ENCODE data around the gene CCDC38.
"Not testable (repeated sequence)": the region's sequence is repeated elsewhere in the genome, so short reads cannot be mapped to it uniquely, and the experiment has no call there.

CCDC38 gene

GRCh38 chr12:95882873-95883272 lies 59.5 kb downstream of the CCDC38 start:
- DNase-seq (ENCODE audit: low read depth in 2 of 2) = no peak

DNA sequence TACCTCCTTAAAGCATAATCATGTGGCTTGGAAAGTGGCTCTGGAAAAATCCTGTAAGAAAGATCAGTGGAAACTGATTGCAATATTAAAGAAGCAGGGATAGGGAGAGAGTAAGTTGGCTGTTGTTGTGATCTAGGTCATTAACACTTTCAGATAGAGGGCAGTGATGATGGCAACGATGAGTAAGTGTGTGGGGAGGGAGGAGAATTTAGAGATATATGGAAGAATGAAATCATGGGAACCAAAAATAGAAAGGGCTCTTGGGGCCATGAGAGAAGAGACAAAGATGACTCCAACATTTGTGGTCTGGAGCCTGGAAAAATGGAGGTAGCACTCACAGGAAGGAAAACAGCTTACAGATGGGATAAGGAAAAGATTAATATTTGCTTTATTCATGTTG lies 60.3 kb downstream of the CCDC38 start:
- DNase-seq (ENCODE audit: low read depth in 2 of 2) = no peak

- DNase-seq (ENCODE audit: low read depth in 2 of 2) = no peak
Observed at GRCh38 chr12:95881331-95881955, 61.0 kb downstream of the CCDC38 start.

- DNase-seq (ENCODE audit: low read depth in 2 of 2) = no peak
Observed at GRCh38 chr12:95880895-95881294, 61.5 kb downstream of the CCDC38 start.

DNA sequence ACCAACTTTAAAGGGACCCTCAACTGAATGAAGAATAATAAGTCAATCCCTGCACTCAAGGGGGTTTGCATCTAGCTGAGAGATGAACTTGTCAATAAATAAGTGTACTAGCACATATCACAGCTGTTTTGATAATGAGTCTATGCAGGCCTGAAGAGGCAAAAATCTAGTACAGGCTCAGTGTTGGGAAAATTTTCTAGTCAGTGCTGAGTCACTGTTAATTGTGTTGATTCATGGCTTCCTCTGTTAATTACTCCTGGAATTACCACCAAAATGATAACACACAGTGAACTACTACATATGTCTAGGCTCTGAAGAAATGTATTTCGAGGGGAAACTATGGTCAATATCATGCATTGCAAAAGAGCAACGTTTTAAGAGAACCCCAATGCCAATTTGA lies 64.8 kb downstream of the CCDC38 start:
- no peak for DNase-seq (ENCODE audit: low read depth in 2 of 2)

- no peak for DNase-seq (ENCODE audit: low read depth in 2 of 2)
Observed at GRCh38 chr12:95874452-95874851, 68.0 kb downstream of the CCDC38 start.

- DNase-seq (ENCODE audit: low read depth in 2 of 2) = no peak
Observed at GRCh38 chr12:95870897-95871296, 71.5 kb downstream of the CCDC38 start.

DNA sequence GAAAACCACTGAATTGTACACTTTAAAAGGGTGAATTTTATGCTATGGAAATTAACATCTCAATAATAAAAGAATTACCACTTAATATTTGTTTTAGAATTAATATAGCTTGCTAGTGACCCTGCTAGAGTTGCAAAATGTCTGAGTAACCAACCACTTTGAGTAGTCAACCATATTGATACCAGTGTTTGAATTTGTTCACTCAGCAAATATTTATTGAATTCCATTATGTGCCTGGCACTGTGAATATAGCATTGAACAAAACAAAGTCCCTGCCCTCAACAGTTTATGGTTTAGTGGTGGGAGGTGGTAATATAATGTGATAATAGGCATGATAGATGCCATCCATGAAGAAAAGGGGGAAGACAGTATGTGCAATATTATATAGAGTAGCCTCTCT lies 79.1 kb downstream of the CCDC38 start:
- DNase-seq (ENCODE audit: low read depth in 2 of 2) = no peak

GRCh38 chr12:95862038-95862437 lies 80.4 kb downstream of the CCDC38 start:
- DNase-seq (ENCODE audit: low read depth in 2 of 2) = no peak

DNA sequence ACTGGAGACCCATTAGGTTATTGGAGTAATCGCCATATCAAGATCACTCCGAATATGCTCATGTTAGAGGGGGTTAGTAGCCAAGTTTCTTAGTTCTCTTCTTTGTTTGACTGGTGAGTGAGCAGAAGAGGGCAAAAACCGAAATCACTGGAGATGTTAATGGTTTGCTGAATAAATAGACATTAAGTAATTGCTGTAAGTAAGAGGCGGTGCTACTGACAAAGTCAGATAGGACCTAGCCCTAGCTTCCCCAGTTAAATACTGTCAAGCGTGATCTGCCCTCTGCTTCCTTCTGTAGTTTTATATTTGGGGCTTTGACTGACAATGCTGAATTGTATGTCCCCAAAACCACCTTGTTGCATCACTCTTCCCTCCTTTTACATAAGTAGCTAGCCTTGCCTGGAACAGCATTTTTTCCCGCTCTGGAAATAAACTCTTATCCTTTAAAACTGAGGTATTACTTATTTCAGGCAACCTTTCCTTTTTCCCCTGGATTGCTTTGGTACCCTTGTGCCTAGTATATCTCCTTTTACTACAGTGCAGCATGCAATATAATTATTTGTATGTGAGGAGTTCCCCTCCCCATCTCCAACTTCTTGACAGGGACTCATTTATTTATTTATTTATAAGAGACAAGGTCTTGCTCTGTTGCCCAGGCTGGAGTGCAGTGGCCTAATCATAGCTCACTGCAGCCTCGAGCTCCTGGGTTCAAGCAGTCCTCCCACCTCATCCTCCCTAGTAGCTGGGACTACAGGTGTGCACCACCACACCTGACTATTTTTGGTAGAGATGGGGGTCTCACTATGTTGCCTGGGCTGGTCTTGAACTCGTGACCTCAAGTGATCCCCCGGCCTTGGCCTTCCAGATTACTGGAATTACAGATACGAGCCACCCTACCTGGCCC lies 82.2 kb downstream of the CCDC38 start:
- no peak for DNase-seq (ENCODE audit: low read depth in 2 of 2)

DNA sequence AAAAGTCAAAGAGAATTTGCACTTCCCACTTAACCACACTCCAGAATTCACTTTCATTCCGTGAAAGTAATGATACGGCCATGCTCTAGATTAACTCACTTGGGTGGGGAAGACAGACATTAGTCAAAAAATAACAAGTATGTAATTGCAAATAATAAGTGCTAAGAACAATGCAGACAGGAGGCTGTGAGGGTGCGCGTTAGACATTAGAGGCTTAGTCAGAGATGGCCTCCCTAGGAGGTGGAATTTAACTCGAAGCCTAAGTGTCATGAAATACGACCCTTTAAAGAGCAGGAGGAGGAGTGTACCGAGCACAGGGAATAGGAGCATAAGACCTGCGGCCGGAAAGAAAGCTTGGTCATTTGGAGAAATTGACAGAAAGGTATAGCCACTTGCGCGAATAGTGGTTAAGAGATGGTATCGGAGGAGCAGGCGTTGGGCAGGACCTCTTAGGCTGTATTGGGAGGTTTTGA lies 83.0 kb downstream of the CCDC38 start:
- no peak for DNase-seq (ENCODE audit: low read depth in 2 of 2)

- peak; percentile 88 to 89 for DNase-seq (ENCODE audit: low read depth in 2 of 2)
Observed at GRCh38 chr12:95858451-95859343, 83.7 kb downstream of the CCDC38 start, which contains the start of gene SNRPF. Gene SNRPF (plus strand): TSS chr12:95858952. CDS start chr12:95859074, 122 bp downstream.

GRCh38 chr12:95857799-95858198 lies 84.6 kb downstream of the CCDC38 start:
- no peak for DNase-seq (ENCODE audit: low read depth in 2 of 2)

DNA sequence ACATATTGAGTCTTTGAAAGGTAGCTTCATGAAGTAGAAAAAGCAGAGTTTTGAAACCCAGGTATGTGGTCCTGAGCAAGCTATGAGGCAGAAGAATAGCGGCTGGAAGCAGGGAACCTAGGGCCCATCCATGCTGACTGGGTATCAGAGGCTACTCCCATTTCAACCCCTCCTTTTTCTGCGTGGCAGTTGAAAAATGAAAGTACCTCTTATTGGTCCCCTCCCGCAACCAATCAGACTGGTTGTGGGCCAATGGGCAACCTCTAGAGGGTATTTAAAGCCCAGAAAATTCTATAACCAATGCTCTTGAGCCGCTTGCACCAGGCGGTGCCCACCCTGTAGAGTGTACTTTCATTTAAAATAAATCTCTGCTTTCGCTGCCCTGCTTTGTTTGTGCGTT lies 85.3 kb downstream of the CCDC38 start:
- DNase-seq (ENCODE audit: low read depth in 2 of 2) = no peak

GRCh38 chr12:95852133-95852532 lies 90.3 kb downstream of the CCDC38 start:
- DNase-seq (ENCODE audit: low read depth in 2 of 2) = no peak

DNA sequence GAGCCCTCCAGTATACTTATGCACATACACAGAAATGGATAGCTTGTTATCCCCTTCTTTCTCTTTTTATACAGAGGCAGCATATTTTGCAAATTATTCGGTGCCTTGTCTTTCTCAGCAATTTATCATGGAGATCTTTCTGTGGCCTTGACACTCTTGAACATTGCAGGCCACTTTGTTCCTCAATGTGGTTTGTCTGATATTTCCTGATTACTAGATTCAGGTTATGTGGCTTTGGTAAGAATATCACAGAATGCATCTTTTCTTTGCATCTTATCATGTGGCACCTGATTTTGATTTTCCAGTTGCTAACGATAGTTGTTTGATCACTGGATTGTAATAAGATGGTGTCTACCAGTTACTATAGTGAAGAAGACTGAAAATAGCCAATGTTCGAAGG lies 90.8 kb downstream of the CCDC38 start:
- DNase-seq (ENCODE audit: low read depth in 2 of 2) = no peak

DNA sequence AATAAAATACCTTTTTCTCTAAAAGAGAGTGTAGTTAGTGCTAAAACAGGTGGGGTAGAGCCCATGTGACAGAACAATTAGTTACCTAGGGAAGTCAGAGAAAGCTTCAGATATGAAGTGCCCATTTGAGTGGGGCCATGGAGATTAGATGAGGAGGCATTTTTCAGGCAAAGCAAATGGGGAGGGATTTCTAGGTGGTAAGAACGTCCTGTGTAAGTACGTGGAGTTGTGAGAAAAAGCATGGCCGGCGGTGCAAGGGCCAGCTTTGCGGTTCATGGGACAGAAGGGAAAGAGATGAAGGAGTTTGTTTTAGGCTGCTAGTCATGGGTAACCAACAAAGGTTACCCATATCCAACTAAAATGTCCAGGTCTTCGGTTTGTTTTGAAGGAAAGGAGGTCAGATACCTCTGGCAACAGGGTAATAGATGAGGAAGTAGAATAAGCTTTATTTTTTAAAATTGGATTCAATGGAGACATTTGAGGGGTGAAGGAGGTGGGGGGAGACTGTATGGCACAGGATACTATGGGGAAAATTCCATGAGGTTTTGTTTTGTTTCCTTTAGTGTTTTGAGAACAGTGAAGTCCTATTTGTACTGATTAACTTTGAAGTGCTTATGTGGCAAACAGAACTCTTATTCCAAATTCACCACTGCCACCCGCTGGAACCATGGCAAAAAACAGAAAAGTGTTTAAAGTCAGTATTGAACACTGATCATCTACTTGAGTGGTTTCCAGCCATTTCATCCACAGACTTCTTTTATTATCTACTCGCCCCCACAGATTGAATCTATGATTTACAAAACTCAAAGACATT lies 93.6 kb downstream of the CCDC38 start:
- no peak for DNase-seq (ENCODE audit: low read depth in 2 of 2)

DNA sequence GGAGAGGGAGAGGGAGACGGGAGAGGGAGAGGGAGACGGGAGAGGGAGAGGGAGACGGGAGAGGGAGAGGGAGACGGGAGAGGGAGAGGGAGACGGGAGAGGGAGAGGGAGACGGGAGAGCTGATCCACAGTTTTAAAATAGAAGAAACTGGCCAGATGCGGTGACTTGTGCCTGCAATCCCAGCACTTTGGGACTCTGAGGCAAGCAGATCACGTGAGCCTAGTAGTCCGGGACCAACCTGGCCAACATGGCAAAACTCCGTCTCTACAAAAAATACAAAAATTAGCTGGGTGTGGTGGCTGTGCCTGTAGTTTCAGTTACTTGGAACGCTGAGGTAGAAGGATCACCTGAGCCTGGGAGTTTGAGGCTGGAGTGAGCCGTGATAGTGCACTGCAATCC lies 100.0 kb downstream of the CCDC38 start:
- not testable (repeated sequence) for DNase-seq (ENCODE audit: low read depth in 2 of 2)

DNA sequence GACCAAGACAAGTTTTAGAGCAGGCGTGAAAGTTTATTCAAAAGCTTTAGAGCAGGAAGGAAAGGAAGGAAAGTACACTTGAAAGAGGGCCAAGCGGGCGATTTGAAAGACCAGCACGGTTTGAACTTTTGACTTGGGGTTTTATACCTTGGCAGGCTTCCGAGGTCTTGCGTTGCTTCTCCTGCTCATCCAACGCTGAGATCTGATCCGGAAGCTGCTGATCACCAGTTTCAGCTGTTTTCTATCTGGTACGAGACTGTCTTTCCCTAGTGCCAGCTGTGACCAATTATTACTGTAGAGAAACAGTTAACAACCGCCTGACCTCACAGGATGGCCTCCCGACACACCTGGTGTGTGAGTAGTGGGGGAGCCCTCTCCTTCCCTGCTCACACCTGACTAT lies 104.3 kb downstream of the CCDC38 start:
- DNase-seq (ENCODE audit: low read depth in 2 of 2) = no peak

GRCh38 chr12:95837240-95838038 lies 105.0 kb downstream of the CCDC38 start:
- DNase-seq (ENCODE audit: low read depth in 2 of 2) = no peak

All from stimulated activated CD4-positive, alpha-beta T cell treated with anti-CD3 and anti-CD28 coated beads, Interleukin-15, amount 100 ng/mL, for 48 hours (primary cell).